IMR-90 (cell line): Measurements from ENCODE around the gene RGS14.

Experiments
- CTCF ChIP-seq: conservative IDR thresholded peaks from 2 replicates; pipeline ENCODE4 v1.5.1; 2012; ENCODE audit warnings: mild to moderate bottlenecking, low read depth, low read length, improper control_type of control experiment
- MAZ ChIP-seq: IDR thresholded peaks from 2 replicates; pipeline ENCODE4 v1.6.1; 2012; ENCODE audit warnings: low read depth, mild to moderate bottlenecking, low read length, improper control_type of control experiment, moderate library complexity, borderline replicate concordance
- POLR2A ChIP-seq: IDR thresholded peaks from 2 replicates; pipeline ENCODE4 v1.6.1; 2012; ENCODE audit warnings: mild to moderate bottlenecking, low read depth, low read length
- RFX5 ChIP-seq: IDR thresholded peaks from 2 replicates; pipeline ENCODE4 v1.8.0; 2012; ENCODE audit warnings: low read depth, mild to moderate bottlenecking, low read length, moderate library complexity
- SMC3 ChIP-seq: fragments of 150-350 bp; IDR thresholded peaks from 2 replicates; pipeline ENCODE4 v1.6.1; 2016; ENCODE audit warnings: low read depth, mild to moderate bottlenecking, antibody characterized with exemption, low read length, moderate library complexity
- TF ChIP-seq, protein P1 (sequence below): fragments of 150-350 bp; IDR thresholded peaks from 2 replicates; pipeline ENCODE4 v1.6.1; 2016; ENCODE audit warnings: low read depth, mild to moderate bottlenecking, low read length, moderate library complexity, borderline replicate concordance
- TF ChIP-seq, protein P2 (sequence below): fragments of 150-350 bp; IDR thresholded peaks from 2 replicates; pipeline ENCODE4 v1.6.1; 2017; ENCODE audit warnings: mild to moderate bottlenecking, antibody characterized with exemption, low read length, low read depth

DNA sequence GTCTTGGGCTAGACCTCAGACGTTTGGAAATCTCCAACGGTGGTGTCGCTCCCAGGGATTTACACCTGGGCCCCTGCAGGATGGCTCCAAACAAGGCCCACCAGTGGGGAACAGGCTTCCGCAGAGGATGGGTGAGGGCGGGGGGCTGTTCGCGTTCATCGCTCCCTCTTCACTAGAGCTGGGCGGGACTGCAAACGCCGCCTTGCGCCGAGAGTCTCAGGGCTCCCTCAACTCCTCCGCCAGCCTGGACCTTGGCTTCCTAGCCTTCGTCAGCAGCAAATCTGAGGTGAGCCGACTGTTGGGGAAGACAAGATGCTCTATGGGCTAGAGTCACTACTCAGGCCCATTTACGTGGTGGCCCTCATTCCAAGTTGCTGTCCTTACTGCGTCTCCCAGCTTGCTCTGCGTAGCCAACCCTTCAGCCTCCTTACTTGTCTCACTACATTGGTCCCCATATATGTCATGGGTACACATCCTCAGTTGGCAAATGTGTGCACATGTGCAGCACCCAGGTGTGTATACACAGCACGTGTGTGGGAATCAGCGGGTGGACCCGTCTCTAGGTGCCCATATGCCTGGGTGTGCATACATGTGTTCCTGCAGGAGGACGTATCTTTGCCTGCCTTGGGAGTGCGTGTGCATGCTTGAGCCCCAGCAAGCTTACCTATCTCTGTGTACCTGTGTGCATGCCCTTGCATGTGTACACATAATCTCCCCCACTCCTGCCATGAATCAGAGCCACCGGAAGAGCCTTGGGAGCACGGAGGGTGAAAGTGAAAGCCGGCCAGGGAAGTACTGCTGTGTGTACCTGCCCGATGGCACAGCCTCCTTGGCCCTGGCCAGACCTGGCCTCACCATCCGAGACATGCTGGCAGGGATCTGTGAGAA lies 10.5 kb downstream of the RGS14 start:
- TF ChIP-seq POLR2A (no peak), CTCF (no peak), MAZ (no peak), SMC3 (no peak), RFX5 (no peak)
- TF ChIP-seq, protein P1, sequence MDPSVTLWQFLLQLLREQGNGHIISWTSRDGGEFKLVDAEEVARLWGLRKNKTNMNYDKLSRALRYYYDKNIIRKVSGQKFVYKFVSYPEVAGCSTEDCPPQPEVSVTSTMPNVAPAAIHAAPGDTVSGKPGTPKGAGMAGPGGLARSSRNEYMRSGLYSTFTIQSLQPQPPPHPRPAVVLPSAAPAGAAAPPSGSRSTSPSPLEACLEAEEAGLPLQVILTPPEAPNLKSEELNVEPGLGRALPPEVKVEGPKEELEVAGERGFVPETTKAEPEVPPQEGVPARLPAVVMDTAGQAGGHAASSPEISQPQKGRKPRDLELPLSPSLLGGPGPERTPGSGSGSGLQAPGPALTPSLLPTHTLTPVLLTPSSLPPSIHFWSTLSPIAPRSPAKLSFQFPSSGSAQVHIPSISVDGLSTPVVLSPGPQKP = no peak
- TF ChIP-seq, protein P2, sequence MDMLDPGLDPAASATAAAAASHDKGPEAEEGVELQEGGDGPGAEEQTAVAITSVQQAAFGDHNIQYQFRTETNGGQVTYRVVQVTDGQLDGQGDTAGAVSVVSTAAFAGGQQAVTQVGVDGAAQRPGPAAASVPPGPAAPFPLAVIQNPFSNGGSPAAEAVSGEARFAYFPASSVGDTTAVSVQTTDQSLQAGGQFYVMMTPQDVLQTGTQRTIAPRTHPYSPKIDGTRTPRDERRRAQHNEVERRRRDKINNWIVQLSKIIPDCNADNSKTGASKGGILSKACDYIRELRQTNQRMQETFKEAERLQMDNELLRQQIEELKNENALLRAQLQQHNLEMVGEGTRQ = no peak
